ENCODE results near the gene TFDP2.

TFDP2 gene

GRCh38 chr3:142065932-142066331 is 83.4 kb downstream of the TFDP2 start:
- DNase-seq: no peak

GRCh38 chr3:142065344-142065743 is 84.0 kb downstream of the TFDP2 start:
- DNase-seq: no peak

DNA sequence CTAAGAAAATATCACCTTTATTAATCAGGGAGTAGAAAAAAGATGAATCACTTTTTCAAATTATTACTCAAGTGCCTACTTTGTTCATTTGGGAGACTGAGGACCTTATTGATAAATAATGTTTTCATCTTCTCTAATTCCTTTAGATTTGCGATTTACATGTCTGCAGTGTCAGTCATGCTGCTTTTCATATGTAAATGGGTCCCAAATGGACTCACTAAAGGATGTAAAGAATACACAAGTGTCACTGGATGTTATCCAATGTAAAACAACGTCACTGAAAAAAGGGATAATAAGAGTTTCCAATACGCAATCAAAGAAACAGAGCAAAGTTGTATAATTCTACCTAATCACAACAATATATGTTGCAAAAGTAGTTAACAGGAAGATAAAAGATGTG is 84.9 kb downstream of the TFDP2 start:
- DNase-seq: no peak

GRCh38 chr3:142057331-142057725 is 92.0 kb downstream of the TFDP2 start:
- no peak for DNase-seq

DNA sequence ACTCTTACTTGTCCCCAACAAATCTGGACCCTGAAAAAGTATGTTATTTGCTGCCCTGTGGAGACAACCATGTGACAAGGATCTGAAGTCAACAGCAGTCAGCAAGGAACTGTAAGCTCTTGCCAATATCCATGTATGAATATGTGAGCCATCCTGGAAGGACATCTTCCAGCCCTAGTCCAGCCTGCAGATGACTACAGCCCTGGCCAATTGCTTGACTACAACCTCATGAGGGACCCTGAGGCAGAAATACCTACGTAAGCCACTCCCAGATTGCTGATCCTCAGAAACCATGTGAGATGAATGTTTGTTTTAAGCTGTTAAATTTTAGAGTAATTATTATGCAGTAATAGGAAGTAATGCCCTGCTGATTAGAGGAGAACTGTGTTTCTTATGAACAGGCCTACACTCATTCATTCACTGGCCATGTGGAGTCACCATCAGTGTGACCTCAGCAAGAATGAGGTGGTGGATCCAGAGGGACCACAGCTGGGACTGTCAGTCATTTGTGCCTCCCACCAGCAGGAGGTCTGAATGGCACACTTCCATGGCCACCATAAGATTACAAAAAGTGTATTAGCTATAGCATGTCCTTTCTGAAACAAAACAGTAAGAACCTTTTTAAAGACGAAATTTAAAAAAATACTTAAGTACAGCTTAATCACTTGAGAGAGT is 92.6 kb downstream of the TFDP2 start:
- DNase-seq: peak; percentile 76

DNA sequence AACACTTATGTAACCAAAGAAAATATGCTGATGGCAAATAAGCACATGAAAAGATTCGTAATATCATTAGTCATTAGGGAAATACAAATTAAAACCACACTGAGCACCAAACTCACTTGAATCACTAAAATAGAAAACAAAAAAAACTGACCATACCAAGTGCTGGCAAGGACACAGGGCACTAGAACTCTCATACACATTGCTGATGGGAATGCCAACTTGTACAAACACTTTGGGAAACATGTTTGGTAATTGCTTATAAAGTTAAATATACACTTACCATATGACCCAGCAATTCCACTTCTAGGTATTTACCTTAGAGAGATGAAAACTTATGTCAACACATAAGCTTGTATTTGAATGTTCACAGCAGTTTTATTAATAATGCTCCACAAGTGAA is 95.5 kb downstream of the TFDP2 start:
- no peak for DNase-seq

- DNase-seq: no peak
These were observed 96.1 kb downstream of the TFDP2 start for GRCh38 chr3:142053244-142053643.

GRCh38 chr3:142051351-142051750 is 98.0 kb downstream of the TFDP2 start:
- DNase-seq: no peak

DNA sequence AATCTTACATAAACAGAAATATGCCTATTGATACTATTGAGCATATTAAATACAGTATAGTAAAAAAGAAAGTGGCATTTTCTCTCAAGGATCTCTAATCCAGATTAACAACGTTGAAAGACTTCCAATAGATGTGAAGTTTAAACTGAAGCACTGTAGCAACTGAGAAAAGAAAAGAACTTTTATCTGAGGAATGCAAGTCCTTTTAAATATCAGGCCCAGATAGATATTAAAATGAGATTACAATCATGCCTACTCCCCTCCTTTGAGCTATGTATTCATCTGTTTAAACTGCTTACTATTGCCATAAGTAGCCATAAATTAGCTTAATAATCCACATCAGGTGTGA is 102.3 kb downstream of the TFDP2 start:
- DNase-seq: no peak

DNA sequence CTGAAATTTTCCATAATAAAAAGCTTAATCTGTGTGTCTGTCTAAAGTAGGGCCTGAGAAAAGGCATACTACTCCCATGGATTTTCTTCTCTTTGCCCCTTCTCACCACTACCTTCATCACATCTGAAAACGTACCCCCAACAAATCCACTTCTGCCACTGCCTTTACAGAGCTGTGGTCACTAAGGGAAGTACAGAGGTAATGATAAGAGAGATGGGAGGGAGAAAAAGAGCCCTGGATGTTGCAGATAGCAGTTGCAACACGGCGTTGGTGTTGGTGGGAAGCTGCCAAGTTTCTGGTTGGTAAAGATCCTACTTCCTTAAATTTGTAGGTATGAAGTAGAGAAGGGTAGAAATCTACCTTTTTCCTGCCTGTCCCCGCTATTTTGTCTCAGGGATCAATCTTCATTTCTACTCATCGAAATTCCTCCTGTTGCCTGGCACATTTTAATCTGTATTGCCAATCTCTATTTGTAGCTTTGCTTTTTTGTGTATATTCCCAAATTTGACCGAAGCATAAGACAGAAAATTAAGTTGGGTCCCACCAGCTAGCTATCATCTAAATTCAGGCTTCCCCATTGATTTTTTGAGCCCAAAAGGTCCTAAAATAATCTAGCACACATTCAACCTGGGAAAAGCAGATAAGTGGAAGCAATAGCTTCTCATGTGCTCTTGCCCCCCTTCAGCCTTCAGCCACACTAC is 102.9 kb downstream of the TFDP2 start:
- no peak for DNase-seq

- DNase-seq: no peak
These were observed 108.3 kb downstream of the TFDP2 start for GRCh38 chr3:142040941-142041491.

- no peak for DNase-seq
These were observed 113.9 kb downstream of the TFDP2 start for GRCh38 chr3:142035308-142035922.

- no peak for DNase-seq
These were observed 116.1 kb downstream of the TFDP2 start for GRCh38 chr3:142033292-142033691.

- DNase-seq: no peak
These were observed 117.8 kb downstream of the TFDP2 start for GRCh38 chr3:142031575-142031974.

GRCh38 chr3:142029791-142030190 is 119.6 kb downstream of the TFDP2 start:
- no peak for DNase-seq

GRCh38 chr3:142029052-142029642 is 120.2 kb downstream of the TFDP2 start:
- no peak for DNase-seq

DNA sequence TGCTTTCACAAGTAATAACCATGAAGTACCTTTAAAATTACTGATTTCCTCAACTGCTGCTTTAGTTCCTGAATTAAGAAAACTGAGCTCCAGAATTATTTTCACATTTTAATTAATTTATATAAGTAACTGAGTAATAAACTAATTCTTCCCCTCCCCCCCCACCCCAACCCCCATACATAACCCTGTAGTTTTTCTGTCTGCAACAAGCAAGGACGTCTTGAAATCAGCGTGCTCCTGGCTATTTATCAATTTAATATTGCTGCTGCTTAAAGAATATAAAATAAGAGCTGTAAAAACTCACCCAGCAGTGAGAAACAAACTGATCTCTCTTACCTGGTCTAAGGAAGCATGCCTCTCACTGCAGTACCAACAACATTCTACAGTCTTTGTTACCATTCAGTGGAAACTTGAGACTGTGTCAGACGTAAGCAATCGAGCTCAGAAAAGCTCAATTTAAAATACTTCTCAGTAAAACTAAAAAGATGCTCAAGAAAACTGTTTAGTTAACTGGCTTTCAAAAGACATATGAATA is 121.0 kb downstream of the TFDP2 start:
- peak; percentile 29 for DNase-seq

DNA sequence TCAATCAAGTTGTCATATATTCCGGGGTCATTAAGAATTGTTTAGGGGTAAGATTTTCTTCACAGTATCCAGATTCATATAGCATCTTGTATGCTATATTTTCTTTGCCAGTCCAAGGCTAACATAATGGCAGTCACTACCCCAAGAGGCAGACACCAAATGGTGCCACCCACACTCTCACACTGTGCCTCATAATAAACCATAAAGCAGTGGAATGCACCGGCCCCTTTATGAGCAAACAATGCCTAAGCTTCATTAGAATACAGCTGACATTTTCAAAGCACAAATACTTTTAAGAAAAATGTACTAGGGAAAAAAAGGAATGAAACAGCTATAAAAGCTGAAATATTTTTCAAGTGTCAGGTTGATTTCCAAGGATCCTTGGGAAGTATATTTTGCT is 121.6 kb downstream of the TFDP2 start:
- peak; percentile 34 for DNase-seq

GRCh38 chr3:142027300-142027699 is 122.0 kb downstream of the TFDP2 start:
- no peak for DNase-seq

DNA sequence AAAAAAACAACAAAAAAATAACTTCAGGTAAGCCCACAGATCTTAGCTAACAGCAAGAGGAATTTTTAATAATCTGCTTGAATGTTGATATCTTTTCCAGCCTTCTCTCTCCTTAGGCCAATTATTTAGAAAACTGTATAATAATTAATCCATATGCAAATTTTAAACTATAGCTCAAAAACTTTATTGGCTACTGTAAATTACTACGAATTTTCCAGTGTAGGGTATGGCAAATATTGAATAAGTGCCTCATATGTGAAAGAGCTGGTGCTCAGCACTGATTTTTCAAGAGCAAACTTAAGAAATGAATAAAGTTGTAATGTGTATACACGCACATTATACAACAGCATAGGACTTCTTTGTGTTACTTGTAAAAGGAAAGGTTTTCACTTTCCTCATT is 123.0 kb downstream of the TFDP2 start:
- DNase-seq: no peak

GRCh38 chr3:142022381-142022780 is 127.0 kb downstream of the TFDP2 start:
- DNase-seq: no peak

DNA sequence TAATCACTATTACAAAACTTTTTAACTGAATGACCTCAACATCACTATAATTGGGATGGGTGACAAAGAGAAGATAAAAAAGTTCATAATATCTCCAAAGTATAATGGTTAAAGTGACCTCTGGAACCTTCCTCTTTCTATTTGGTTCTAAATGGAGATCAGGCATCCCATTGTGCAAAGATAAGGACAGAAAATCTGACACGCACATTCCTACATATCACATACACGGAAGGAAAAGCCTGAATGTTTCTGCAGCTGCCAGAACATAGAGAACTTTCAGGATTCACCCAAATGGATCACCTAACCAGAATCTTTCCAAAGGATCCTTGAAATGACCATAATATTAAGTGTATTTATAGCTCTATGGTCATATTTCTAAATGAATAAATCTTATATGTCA is 128.2 kb downstream of the TFDP2 start:
- DNase-seq: no peak

GRCh38 chr3:142019794-142020320 is 129.5 kb downstream of the TFDP2 start:
- no peak for DNase-seq

All from right hindlimb (tissue), 1 donor.